Naive thymus-derived CD4-positive, alpha-beta T cell (primary cell): ENCODE results near the gene STN1. TPM values are rescaled to one million over a fixed set of nuclear protein-coding genes. Genes with fewer than 3 reads are reported as not detected.

Experiments
- ATAC-seq: fragments of 150-1000 bp; cut with Tn5 transposase; 2 replicates; pipeline ENCODE4 v1.10.0; 2021; ENCODE audit warnings: mild to moderate bottlenecking, moderate library complexity
- CTCF ChIA-PET: fragments of 350-600 bp; sonication (Branson Sonifier 250); formaldehyde crosslinking; loops from one replicate; lab custom pipeline; 2021; ENCODE audit warnings: antibody characterized with exemption; lab: Charles Lee
- POLR2A ChIA-PET: fragments of 350-600 bp; sonication (Branson Sonifier 250); formaldehyde crosslinking; loops from one replicate; lab custom pipeline; 2021; ENCODE audit warnings: antibody characterized with exemption, inconsistent platforms; lab: Charles Lee
- DNase-seq, 9 donors: peaks; one replicate each; pipeline versions ENCODE4 v3.0.0 to v3.0.0-alpha.2; 2020 to 2022; ENCODE audit warnings: mixed read lengths in 1 of 9
- H3K27ac ChIP-seq: one replicate; pipeline ENCODE4 v1.7.0; 2013; ENCODE audit warnings: mild to moderate bottlenecking, low read depth, low read length, moderate library complexity
- H3K27me3 ChIP-seq, 2 donors: one replicate each; pipeline ENCODE4 v1.7.0; 2013; ENCODE audit warnings: low read length in 2 of 2, mild to moderate bottlenecking in 2 of 2, moderate library complexity in 2 of 2; ENCODE audit not compliant: control insufficient read depth in 2 of 2, insufficient read depth in 2 of 2
- H3K36me3 ChIP-seq, 3 experiments: 1 replicate in 2 of 3; 2 replicates in 1 of 3; pipeline ENCODE4 v1.7.0; 2013; ENCODE audit warnings: low read length in 3 of 3, mild to moderate bottlenecking in 3 of 3, moderate library complexity in 1 of 3; ENCODE audit not compliant: insufficient read depth in 3 of 3, control insufficient read depth in 2 of 3
- H3K4me1 ChIP-seq, 2 donors: one replicate each; pipeline ENCODE4 v1.7.0; 2013; ENCODE audit warnings: low read length in 2 of 2, mild to moderate bottlenecking in 2 of 2, moderate library complexity in 1 of 2; ENCODE audit not compliant: control insufficient read depth in 2 of 2, insufficient read depth in 2 of 2
- H3K4me3 ChIP-seq: 2 replicates; pipeline ENCODE4 v1.7.0; 2013; ENCODE audit warnings: mild to moderate bottlenecking, low read length
- H3K9me3 ChIP-seq, 3 experiments: 1 replicate in 2 of 3; 2 replicates in 1 of 3; pipeline ENCODE4 v1.7.0; 2013; ENCODE audit warnings: low read length in 3 of 3; ENCODE audit not compliant: control insufficient read depth in 2 of 3
- H3K27ac Mint-ChIP-seq, 9 donors: one replicate each; pipeline ENCODE4 v1.8.0; 2020 to 2022; ENCODE audit warnings: mixed read lengths in 9 of 9, mild to moderate bottlenecking in 8 of 9, moderate library complexity in 5 of 9, inconsistent platforms in 2 of 9
- H3K27me3 Mint-ChIP-seq, 5 donors: one replicate each; pipeline ENCODE4 v1.8.0; 2021 to 2022; ENCODE audit warnings: mixed read lengths in 5 of 5, mild to moderate bottlenecking in 1 of 5
- H3K36me3 Mint-ChIP-seq, 5 donors: one replicate each; pipeline ENCODE4 v1.8.0; 2020 to 2022; ENCODE audit warnings: mixed read lengths in 5 of 5, mild to moderate bottlenecking in 3 of 5, inconsistent platforms in 1 of 5
- H3K4me1 Mint-ChIP-seq, 7 donors: one replicate each; pipeline ENCODE4 v1.8.0; 2020 to 2022; ENCODE audit warnings: mixed read lengths in 7 of 7, mild to moderate bottlenecking in 3 of 7, inconsistent platforms in 1 of 7
- H3K4me3 Mint-ChIP-seq, 10 donors: one replicate each; pipeline ENCODE4 v1.8.0; 2020 to 2022; ENCODE audit warnings: mild to moderate bottlenecking in 10 of 10, mixed read lengths in 10 of 10, moderate library complexity in 6 of 10, inconsistent platforms in 2 of 10
- H3K9me3 Mint-ChIP-seq, 11 donors: one replicate each; pipeline ENCODE4 v1.8.0; 2020 to 2022; ENCODE audit warnings: mixed read lengths in 11 of 11, mild to moderate bottlenecking in 4 of 11, inconsistent platforms in 1 of 11, moderate library complexity in 1 of 11
- intact Hi-C, 2 donors: fragments of 100-400 bp; cut with micrococcal nuclease; formaldehyde crosslinking; loops; one replicate each; pipeline ENCODE4 v1.15.1; 2023
- polyA plus RNA-seq, 2 donors: library from polyadenylated mRNA; unstranded; fragments of 300-500 nt; fragmentation: Illumina TruSeq; gene quantifications; one replicate each; pipeline ENCODE4 v1.2.3, GENCODE V29; 2021
- total RNA-seq, 6 experiments: library from RNA in 5 of 6; stranded (reverse) in 5 of 6; gene quantifications; 1 replicate in 5 of 6; 2 replicates in 1 of 6; pipeline ENCODE4 v1.2.3 and lab custom pipeline; 2021 to 2026

The STN1 gene
- total and polyA plus RNA-seq, 7 experiments from 2014 or later = 28.8 to 83.7 (median 36.3) TPM

GRCh38 chr10:103931603-103932002, 13.6 kb upstream of the STN1 start:
- Mint-ChIP-seq H3K36me3 (no peaks in the 10 kb centered on the region), H3K27me3 (peaks cover 0 to 11% (median 0%) of the 10 kb centered on the region in 5 donors), H3K9me3 (no peaks in the 10 kb centered on the region), H3K4me1 (peaks cover 0 to 5% (median 0%) of the 10 kb centered on the region in 7 donors), H3K4me3 (no peak overlapping the region), H3K27ac (no peak overlapping the region)
- Histone ChIP-seq H3K4me1 (no peaks in the 10 kb centered on the region), H3K27me3 (no peaks in the 10 kb centered on the region), H3K9me3 (no peaks in the 10 kb centered on the region), H3K36me3 (no peaks in the 10 kb centered on the region), H3K4me3 (no peak overlapping the region), H3K27ac (no peak overlapping the region)
- intact Hi-C loops = no loop called here
- ATAC-seq = no peak
- DNase-seq = no peak
- POLR2A ChIA-PET = no interaction called here
- CTCF ChIA-PET = interaction anchor here (0.5 to 1.1 kb wide), 2 partner anchors 24 to 142 kb away, joined by 3 to 5 read pairs; no protein-coding TSS in a partner anchor

GRCh38 chr10:103930881-103931280, 12.9 kb upstream of the STN1 start:
- Mint-ChIP-seq H3K9me3 (no peaks in the 10 kb centered on the region), H3K27me3 (peaks cover 0 to 11% (median 0%) of the 10 kb centered on the region in 5 donors), H3K36me3 (no peaks in the 10 kb centered on the region), H3K4me1 (peaks cover 0 to 5% (median 0%) of the 10 kb centered on the region in 7 donors), H3K27ac (no peak overlapping the region), H3K4me3 (no peak overlapping the region)
- DNase-seq (no peak), ATAC-seq (no peak)
- Histone ChIP-seq H3K4me1 (no peaks in the 10 kb centered on the region), H3K27ac (no peak overlapping the region), H3K9me3 (no peaks in the 10 kb centered on the region), H3K4me3 (no peak overlapping the region), H3K27me3 (no peaks in the 10 kb centered on the region), H3K36me3 (no peaks in the 10 kb centered on the region)
- POLR2A ChIA-PET = no interaction called here
- intact Hi-C loops = no loop called here
- CTCF ChIA-PET = interaction anchor here (0.5 to 1.1 kb wide), 2 partner anchors 23 to 141 kb away, joined by 3 to 5 read pairs; no protein-coding TSS in a partner anchor

- H3K27ac Mint-ChIP-seq = no peak overlapping the region
- no peaks in the 10 kb centered on the region for H3K36me3 Mint-ChIP-seq
- no peaks in the 10 kb centered on the region for H3K9me3 ChIP-seq
- CTCF ChIA-PET = interaction anchor here (0.7 to 1.1 kb wide), 2 partner anchors 22 to 49 kb away, joined by 3 to 4 read pairs; no protein-coding TSS in a partner anchor
- no peaks in the 10 kb centered on the region for H3K27me3 ChIP-seq
- peaks cover 0 to 8% (median 0%) of the 10 kb centered on the region in 5 donors for H3K27me3 Mint-ChIP-seq
- intact Hi-C loops = no loop called here
- no peaks in the 10 kb centered on the region for H3K9me3 Mint-ChIP-seq
- peaks cover 0 to 5% (median 0%) of the 10 kb centered on the region in 7 donors for H3K4me1 Mint-ChIP-seq
- no peaks in the 10 kb centered on the region for H3K4me1 ChIP-seq
- POLR2A ChIA-PET = no interaction called here
- DNase-seq (no peak), ATAC-seq (no peak)
- H3K4me3 ChIP-seq = no peak overlapping the region
- no peaks in the 10 kb centered on the region for H3K36me3 ChIP-seq
- no peak overlapping the region for H3K4me3 Mint-ChIP-seq
- no peak overlapping the region for H3K27ac ChIP-seq
Measured at GRCh38 chr10:103930449-103930848, 12.5 kb upstream of the STN1 start.

GRCh38 chr10:103929381-103929921, 11.5 kb upstream of the STN1 start:
- POLR2A ChIA-PET = interaction anchor here (0.6 kb wide), 1 partner anchor 25 kb away, joined by 3 read pairs; no protein-coding TSS in a partner anchor
- intact Hi-C loops = no loop called here

GRCh38 chr10:103928784-103929183, 10.8 kb upstream of the STN1 start:
- H3K27ac ChIP-seq = no peak overlapping the region
- Mint-ChIP-seq H3K27me3 (no peaks in the 10 kb centered on the region), H3K27ac (no peak overlapping the region), H3K4me3 (no peak overlapping the region), H3K9me3 (no peaks in the 10 kb centered on the region), H3K4me1 (peaks cover 0 to 5% (median 0%) of the 10 kb centered on the region in 7 donors), H3K36me3 (no peaks in the 10 kb centered on the region)
- H3K4me3 ChIP-seq = no peak overlapping the region
- ChIA-PET CTCF (no interaction called here), POLR2A (interaction anchor here (2.0 kb wide), 1 partner anchor 12 kb away, joined by 9 read pairs; no protein-coding TSS in a partner anchor)
- H3K27me3 ChIP-seq = no peaks in the 10 kb centered on the region
- intact Hi-C loops = no loop called here
- no peaks in the 10 kb centered on the region for H3K4me1 ChIP-seq
- DNase-seq = no peak
- no peaks in the 10 kb centered on the region for H3K9me3 ChIP-seq
- ATAC-seq = no peak
- no peaks in the 10 kb centered on the region for H3K36me3 ChIP-seq

More at GRCh38 chr10:103929381-103929921, 11.5 kb upstream of the STN1 start:
- Mint-ChIP-seq H3K27me3 (no peaks in the 10 kb centered on the region), H3K4me1 (peaks cover 0 to 5% (median 0%) of the 10 kb centered on the region in 7 donors), H3K4me3 (no peak overlapping the region), H3K27ac (no peak overlapping the region), H3K36me3 (no peaks in the 10 kb centered on the region), H3K9me3 (no peaks in the 10 kb centered on the region)
- no peak for ATAC-seq
- Histone ChIP-seq H3K27me3 (no peaks in the 10 kb centered on the region), H3K36me3 (no peaks in the 10 kb centered on the region), H3K4me3 (no peak overlapping the region), H3K27ac (no peak overlapping the region), H3K4me1 (no peaks in the 10 kb centered on the region), H3K9me3 (no peaks in the 10 kb centered on the region)
- CTCF ChIA-PET = no interaction called here
- DNase-seq = no peak

DNA sequence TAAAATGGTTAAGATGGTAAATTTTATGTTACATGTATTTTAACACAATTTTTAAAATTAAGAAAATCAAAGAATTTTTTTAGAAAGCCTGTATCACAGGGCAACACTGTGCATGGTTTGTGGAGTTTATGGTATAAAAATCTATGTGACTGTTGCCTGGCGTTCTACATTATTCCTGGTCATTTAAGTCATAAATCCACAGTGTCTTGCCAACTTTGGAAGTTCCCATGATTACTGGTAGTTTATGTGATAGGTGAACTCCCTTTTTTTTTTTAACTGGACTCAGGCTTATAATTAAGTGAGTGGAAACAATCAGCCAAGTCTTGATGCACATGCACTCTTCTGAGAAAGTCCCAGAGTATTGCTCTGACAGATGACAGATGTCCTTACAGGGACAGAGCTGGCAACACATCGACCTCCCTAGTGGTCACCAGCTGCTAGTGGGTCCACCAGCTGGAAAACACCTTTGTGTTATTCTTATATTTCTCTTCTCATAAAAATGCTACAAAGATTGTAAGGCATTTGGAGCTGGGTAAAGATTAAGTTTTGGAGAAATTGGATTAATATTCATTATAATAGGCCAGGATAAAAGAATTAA, 8.8 kb upstream of the STN1 start:
- DNase-seq = no peak
- Histone ChIP-seq H3K4me1 (peaks cover 0 to 2% of the 10 kb centered on the region in 2 donors), H3K9me3 (no peaks in the 10 kb centered on the region), H3K36me3 (no peaks in the 10 kb centered on the region), H3K4me3 (no peak overlapping the region), H3K27ac (no peak overlapping the region), H3K27me3 (no peaks in the 10 kb centered on the region)
- Mint-ChIP-seq H3K4me3 (no peak overlapping the region), H3K27ac (no peak overlapping the region), H3K4me1 (peaks cover 0 to 5% (median 0%) of the 10 kb centered on the region in 7 donors), H3K27me3 (no peaks in the 10 kb centered on the region), H3K9me3 (no peaks in the 10 kb centered on the region), H3K36me3 (no peaks in the 10 kb centered on the region)
- intact Hi-C loops = no loop called here
- ChIA-PET POLR2A (interaction anchor here (0.8 to 2.0 kb wide), 3 partner anchors 10 to 19 kb away, joined by 3 to 9 read pairs (median 3); no protein-coding TSS in a partner anchor), CTCF (interaction anchor here (0.6 kb wide), 1 partner anchor 42 kb away, joined by 3 read pairs; no protein-coding TSS in a partner anchor)
- no peak for ATAC-seq
